HepG2 (cell line): ENCODE measurements around the gene ADAMTSL3. TPM values are rescaled to one million over a fixed set of nuclear protein-coding genes. Genes with fewer than 3 reads are reported as not detected.

Experiments used
- FIP1L1 ChIP-seq: fragments of 200-400 bp; formaldehyde crosslinking; IDR thresholded peaks from 2 replicates; pipeline ENCODE4 v1.6.1; 2018; ENCODE audit warnings: low read depth, mild to moderate bottlenecking, low read length, moderate library complexity, borderline replicate concordance; ENCODE audit not compliant: insufficient read depth
- HMGXB4 ChIP-seq, 2 experiments: sonication (generic) in 1 of 2; formaldehyde crosslinking in 1 of 2; IDR thresholded peaks; 2 replicates each; pipeline versions ENCODE4 v1.4.0 to v1.6.1; 2018 to 2020; ENCODE audit warnings: missing genetic modification reagents in 2 of 2, borderline replicate concordance in 1 of 2, low read depth in 1 of 2, mild to moderate bottlenecking in 1 of 2, missing biosample characterization in 1 of 2
- MEIS1 ChIP-seq: sonication (generic); formaldehyde crosslinking; IDR thresholded peaks from 2 replicates; pipeline ENCODE4 v1.9.0; 2021; ENCODE audit warnings: mild to moderate bottlenecking, missing genetic modification reagents, moderate library complexity, borderline replicate concordance
- NFATC3 ChIP-seq: sonication (generic); formaldehyde crosslinking; IDR thresholded peaks from 2 replicates; pipeline ENCODE4 v1.5.1; 2020; ENCODE audit warnings: mild to moderate bottlenecking, missing genetic modification reagents
- ONECUT2 ChIP-seq: sonication (generic); formaldehyde crosslinking; IDR thresholded peaks from 2 replicates; pipeline ENCODE4 v1.4.0; 2020; ENCODE audit warnings: missing genetic modification reagents
- SOX5 ChIP-seq: IDR thresholded peaks from 2 replicates; pipeline ENCODE4 v1.6.1; 2016; ENCODE audit warnings: borderline replicate concordance
- THAP9 ChIP-seq: sonication (generic); formaldehyde crosslinking; IDR thresholded peaks from 2 replicates; pipeline ENCODE4; 2020; ENCODE audit warnings: missing genetic modification reagents, mild to moderate bottlenecking, borderline replicate concordance
- TRIM24 ChIP-seq: sonication (generic); formaldehyde crosslinking; IDR thresholded peaks from 2 replicates; pipeline ENCODE4 v1.8.0; 2022; ENCODE audit warnings: mild to moderate bottlenecking, missing genetic modification reagents
- ZNF136 ChIP-seq: sonication (generic); formaldehyde crosslinking; IDR thresholded peaks from 2 replicates; pipeline ENCODE4 v1.8.1; 2022; ENCODE audit warnings: low read depth, mild to moderate bottlenecking, moderate library complexity, missing genetic modification reagents
- ZNF501 ChIP-seq: sonication (generic); formaldehyde crosslinking; IDR thresholded peaks from 2 replicates; pipeline ENCODE4 v1.5.1; 2020; ENCODE audit warnings: mild to moderate bottlenecking, moderate library complexity, missing genetic modification reagents
- ZNF513 ChIP-seq: sonication (generic); formaldehyde crosslinking; conservative IDR thresholded peaks from 2 replicates; pipeline ENCODE4 v1.5.0; 2020; ENCODE audit warnings: missing genetic modification reagents
- ZNF570 ChIP-seq: sonication (generic); formaldehyde crosslinking; IDR thresholded peaks from 2 replicates; pipeline ENCODE4 v1.4.0; 2020; ENCODE audit warnings: mild to moderate bottlenecking, missing genetic modification reagents, borderline replicate concordance
- ZNF800 ChIP-seq: sonication (generic); formaldehyde crosslinking; IDR thresholded peaks from 2 replicates; pipeline ENCODE4 v1.4.0; 2020; ENCODE audit warnings: missing genetic modification reagents
- polyA plus RNA-seq, 8 experiments: library from polyadenylated mRNA; depleted of rRNA in 3 of 8; stranded (reverse) in 7 of 8; unstranded in 1 of 8; fragments of >200 nt; fragmentation: Illumina TruSeq in 4 of 8; extraction: Trizol in 4 of 8; gene quantifications; 2 replicates each; pipeline versions ENCODE4 v1.2.1 to v1.2.3, GENCODE V29; 2011 to 2016; ENCODE audit warnings: low read depth in 4 of 8, missing spikeins in 1 of 8, mixed read lengths in 1 of 8; ENCODE audit not compliant: insufficient read depth in 1 of 8
- total RNA-seq, 5 experiments: library from RNA; depleted of rRNA; stranded (reverse); fragments of >200 nt; fragmentation: Illumina TruSeq; extraction: Trizol; gene quantifications; 2 replicates each; pipeline ENCODE4 v1.2.3, GENCODE V29; 2016; ENCODE audit warnings: low read depth in 1 of 5

Gene ADAMTSL3
- total and polyA plus RNA-seq, 2 of the 13 experiments (the other 11 are each of a cell fraction or from before 2014, with no cell fraction given), result 0.04 to 0.09 TPM

GRCh38 chr15:83613714-83614113, 40.2 kb upstream of the ADAMTSL3 start (continued):
- TF ChIP-seq THAP9 (no peak), SOX5 (CRISPR knock-in tag) (no peak), MEIS1 (no peak), ONECUT2 (CRISPR knock-in tag) (no peak), TRIM24 (CRISPR knock-in tag) (no peak), ZNF136 (CRISPR knock-in tag) (no peak), NFATC3 (CRISPR knock-in tag) (no peak), HMGXB4 (CRISPR knock-in tag; IDR thresholded peaks at IDR 0.05; ENCODE audit: borderline replicate concordance in 1 of 2, low read depth in 1 of 2) (no peak), ZNF513 (CRISPR knock-in tag) (no peak), ZNF501 (no peak), ZNF570 (CRISPR knock-in tag) (no peak), FIP1L1 (no peak), ZNF800 (CRISPR knock-in tag) (no peak)
- TF ChIP-seq, all 625 proteins: peak for 0
